GM19238 (cell line): ENCODE data around the gene CHRDL1.
"Not testable (repeated sequence)": the region's sequence is repeated elsewhere in the genome, so short reads cannot be mapped to it uniquely, and the experiment has no call there.

Source experiments
- DNase-seq: peaks from one replicate; pipeline ENCODE4 v3.0.0; 2011; ENCODE audit warnings: low spot score; ENCODE audit not compliant: insufficient read length

CHRDL1 gene

GRCh38 chrX:110795645-110796406, at the start of gene CHRDL1:
Gene CHRDL1 (minus strand): TSS chrX:110795817. CDS start chrX:110792181, 3,636 bp downstream.
- no peak for DNase-seq

- DNase-seq: no peak
These were observed 41.4 kb upstream of the CHRDL1 start for GRCh38 chrX:110836982-110837381.

DNA sequence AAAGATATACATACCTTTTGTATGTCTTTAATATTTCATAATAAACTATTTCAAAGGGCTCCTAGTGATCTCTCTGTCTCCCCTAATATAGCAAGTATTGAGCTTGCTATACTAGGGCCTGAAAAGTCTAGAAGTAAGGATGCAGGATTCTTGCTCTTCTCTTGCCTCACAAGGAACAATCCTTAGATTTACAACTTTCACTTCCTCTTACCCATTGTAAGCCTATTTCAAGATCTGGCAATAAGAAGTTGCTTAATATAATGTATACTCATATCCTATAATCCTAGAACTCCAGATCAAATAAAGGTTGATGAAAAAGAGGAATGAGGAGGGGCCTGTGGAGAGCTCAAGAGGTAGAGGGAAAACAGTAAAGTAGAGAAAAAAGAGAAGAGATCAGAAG, 40.8 kb upstream of the CHRDL1 start:
- DNase-seq: no peak

DNA sequence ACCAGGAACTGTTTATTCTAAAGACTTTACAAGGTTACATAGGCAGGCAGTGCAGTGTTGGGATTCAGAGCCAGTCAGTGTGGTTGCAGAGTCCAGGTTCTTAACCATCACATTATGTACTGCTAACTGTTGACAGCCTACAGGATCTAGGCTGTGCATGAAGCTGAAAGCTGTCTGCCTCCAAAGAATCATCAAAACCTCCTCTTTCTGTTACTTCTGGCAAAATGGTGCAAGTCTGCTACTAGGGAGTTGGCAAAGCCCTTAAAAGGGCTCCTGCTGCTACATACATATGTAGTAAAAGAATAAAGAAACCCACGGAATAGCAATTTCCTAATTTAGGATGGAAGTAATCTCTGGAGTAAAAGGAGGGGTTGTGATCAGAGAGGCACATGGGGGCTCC, 40.4 kb upstream of the CHRDL1 start:
- DNase-seq: no peak

DNA sequence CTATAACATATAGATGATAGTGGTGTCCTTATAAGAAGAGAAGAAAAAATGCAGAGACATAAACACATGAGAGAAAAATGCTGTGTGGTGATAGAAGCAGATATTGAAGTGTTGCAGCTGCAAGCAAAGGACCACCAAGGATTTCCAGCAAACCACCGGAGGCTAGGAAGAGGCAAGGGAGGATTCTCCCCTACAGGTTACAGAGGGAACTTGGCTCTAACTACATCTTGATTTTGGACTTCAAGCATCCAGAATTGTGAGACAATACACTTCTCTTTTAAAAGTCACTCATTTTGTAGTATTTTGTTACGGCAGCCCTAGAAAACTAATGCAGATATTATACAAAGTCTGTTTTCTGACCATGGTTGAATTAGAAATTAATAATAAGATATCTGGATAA, 30.4 kb upstream of the CHRDL1 start:
- DNase-seq: no peak

DNA sequence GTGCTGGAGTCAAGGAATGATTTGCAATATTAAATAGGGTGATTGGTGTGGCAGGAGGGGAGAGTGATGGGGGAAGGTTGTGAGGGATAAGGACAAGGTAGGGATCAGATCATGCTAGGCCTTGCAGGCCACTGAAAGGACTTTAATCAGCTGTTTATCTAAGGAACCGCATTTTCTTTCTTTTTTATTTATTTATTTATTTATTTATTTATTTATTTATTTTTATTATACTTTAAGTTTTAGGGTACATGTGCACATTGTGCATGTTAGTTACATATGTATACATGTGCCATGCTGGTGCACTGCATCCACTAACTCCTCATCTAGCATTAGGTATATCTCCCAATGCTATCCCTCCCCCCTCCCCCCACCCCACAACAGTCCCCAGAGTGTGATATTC, 20.9 kb upstream of the CHRDL1 start:
- not testable (repeated sequence) for DNase-seq

DNA sequence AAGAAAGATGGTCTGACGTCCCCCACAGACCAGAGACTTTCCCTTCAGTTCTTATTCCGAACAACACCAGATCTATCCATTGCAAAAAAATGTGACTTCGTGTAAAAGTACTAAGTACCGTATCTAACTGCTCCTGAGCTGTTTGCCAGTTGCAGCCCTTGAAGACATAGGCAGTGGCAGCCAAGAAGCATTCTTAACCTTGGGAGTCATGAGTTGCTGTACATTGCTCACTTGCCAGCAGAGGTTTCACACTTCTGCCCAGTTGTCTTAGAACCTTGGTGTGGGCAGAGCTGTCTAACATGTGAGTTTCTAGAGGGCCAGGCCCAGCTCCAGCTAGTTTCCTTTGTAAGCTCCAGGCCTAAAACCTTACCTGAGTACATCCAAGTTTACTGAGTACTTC, 10.5 kb upstream of the CHRDL1 start:
- no peak for DNase-seq

GRCh38 chrX:110805303-110805702, 9.7 kb upstream of the CHRDL1 start:
- DNase-seq: no peak

- DNase-seq: no peak
These were observed 8.8 kb upstream of the CHRDL1 start for GRCh38 chrX:110804446-110804845.

GRCh38 chrX:110803506-110803905, 7.9 kb upstream of the CHRDL1 start:
- DNase-seq: no peak

DNA sequence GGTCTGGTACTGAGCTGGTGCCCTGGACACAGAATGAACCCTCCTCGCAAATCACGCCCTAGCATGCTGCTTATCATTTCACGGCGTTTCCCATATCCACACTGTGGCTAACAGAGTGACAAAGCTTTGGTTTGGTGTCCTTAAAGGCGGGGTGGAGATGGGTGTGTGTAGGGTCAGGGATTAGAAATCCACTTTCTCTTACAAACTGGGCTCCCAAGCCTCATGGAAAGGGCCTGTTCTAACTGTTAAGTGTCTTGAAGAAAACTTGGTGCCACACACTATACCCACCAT, 735 bp upstream of the CHRDL1 start:
- no peak for DNase-seq

GRCh38 chrX:110794601-110795000, 1.0 kb downstream of the CHRDL1 start:
- no peak for DNase-seq

DNA sequence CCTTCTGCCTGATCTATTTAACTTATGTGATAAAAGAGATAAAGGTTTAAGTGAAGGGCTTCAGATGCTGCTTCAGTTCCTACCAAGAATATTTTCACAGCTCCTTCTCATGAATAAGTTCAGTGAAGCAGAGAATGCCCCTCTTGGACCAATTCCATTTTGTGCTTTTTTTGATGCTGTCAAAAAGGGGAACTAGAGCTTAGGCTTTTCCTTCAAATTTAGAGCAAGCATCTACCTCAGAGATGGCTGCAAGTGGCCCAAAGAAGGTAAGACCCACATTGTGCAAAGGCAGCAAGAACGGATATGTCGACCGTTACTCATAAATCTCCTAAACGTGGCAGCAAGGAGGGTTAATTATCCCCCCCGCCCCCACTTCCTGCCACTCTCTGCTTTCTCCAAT, 4.5 kb downstream of the CHRDL1 start:
- DNase-seq: no peak

DNA sequence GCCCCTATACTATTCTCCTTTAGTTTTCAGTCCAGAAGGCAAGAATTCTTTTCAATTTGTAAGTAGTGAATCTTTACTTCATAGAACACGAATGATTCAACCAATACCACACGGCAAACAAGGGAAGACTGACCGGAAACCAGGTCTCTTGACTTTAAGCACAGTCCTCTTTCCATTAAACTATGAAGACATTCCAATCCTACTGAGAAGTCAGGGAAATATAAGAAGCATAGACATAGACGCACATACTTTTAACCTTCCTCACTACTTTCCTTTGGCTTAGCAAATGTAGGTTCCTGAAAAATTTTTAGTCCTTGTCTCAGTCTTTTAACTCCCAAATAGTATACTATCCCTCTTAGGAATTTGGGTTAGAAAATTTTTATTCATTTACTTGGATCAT, 9.1 kb downstream of the CHRDL1 start:
- DNase-seq: no peak

DNA sequence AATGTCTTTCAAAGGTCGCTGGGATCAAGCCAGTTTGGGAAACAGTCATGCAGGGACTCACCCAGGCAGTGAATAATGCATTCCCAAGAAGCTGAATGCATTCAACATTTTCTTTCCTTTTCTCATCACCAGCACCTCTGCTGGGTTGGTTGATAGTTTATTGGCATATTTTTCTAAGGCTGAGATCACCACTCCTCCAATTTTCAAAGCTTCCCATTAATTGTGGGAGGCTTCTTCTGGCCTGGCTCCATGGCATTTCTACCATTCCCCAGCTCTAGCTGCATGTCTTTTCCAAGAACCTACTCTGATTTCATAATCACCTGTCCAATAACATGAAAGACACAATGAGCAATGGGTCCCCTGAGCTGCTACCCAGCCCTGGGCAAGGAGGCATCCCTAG, 35.8 kb downstream of the CHRDL1 start:
- DNase-seq: no peak

DNA sequence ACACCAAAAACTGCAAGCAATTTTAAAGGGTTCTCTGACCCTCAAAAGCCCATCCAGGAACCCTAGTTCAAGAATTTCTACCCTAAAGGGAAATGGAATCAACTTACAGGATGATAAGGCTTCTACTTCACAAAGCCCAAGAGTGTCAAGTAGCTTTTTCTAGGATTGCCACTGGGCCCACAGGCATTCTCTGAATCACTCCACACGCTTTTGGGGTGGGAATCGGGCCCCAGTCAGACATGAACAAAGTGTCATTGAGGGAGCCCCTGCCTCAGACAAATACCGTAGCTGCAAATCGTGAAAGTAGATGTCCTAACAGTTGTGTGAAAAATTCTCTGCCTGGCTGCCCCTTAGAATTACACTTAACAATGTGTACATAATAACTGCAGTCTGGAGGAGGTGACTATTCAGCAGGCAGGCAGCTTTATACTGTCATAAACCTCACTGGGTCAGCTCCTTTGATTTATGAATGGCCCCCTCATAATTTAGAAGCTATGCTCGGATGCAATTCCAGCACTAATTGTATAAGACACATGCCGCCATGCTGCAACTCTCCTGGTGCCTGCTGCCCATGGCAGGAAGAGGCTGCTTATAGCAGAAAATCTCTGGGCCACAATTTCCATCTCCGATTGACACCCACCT, 36.7 kb downstream of the CHRDL1 start:
- no peak for DNase-seq

- no peak for DNase-seq
These were observed 40.0 kb downstream of the CHRDL1 start for GRCh38 chrX:110755611-110756010.

- DNase-seq: no peak
These were observed 40.6 kb downstream of the CHRDL1 start for GRCh38 chrX:110755061-110755460.

DNA sequence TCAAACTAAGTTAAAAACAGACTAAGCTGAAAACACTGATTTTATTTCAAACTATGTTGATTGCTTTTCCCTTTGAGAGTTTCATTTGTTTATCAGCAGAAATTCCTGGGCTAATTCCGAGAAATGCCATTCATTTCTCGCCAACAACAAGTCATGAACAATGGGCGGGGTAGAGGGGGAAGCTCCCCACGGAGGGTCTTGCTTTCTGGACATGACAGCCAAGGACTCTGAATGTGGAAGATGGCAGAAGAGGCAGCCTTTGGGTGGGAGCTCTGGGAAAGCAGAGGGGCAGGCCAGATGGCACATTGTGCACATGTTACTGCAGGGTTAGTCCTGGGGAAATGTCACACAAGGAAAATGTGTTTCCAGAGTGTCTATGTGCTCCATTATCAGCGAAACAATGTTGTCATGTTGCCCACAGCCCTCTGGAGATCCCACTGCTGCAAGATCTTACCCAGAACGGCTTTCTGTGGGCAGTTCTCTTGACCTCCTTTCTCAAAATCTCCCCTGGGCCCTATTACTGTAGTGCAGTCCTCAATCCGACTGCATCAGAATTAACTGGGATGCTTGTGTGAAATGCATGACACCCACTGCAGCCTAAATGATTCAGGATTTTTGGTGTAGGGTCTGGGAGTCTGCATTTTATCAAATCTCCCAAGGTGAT, 45.0 kb downstream of the CHRDL1 start:
- no peak for DNase-seq

GRCh38 chrX:110748256-110748806, 47.3 kb downstream of the CHRDL1 start:
- no peak for DNase-seq

DNA sequence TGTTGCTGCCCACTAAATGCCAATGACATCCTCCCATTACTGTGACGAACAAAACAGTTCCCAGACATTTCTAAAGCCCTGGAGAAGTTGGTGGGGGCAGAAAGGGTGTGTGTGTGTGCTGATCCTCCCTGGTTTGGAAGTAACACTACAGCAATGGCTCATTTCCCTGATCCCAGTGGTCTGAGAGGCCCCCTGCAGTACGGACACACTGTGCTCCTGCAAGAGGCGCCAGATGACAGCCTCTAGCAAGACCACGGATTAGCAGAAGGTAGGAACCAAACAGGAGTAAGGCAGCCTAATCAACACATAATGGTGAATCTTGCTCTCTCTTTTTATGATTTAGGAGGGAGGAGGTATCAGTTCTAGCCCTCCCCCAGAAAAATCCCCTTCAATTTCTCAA, 49.6 kb downstream of the CHRDL1 start:
- no peak for DNase-seq

GRCh38 chrX:110745288-110745687, 50.3 kb downstream of the CHRDL1 start:
- no peak for DNase-seq
